Ascending aorta (tissue), 2 donors: ENCODE measurements around the gene CTDP1. TPM values are rescaled to one million over a fixed set of nuclear protein-coding genes. Genes with fewer than 3 reads are reported as not detected.
"Not testable (repeated sequence)": the region's sequence is repeated elsewhere in the genome, so short reads cannot be mapped to it uniquely, and the experiment has no call there.

Experiments
- DNase-seq, 2 donors: peaks; one replicate each; pipeline ENCODE4 v3.0.0-alpha.2; 2019; ENCODE audit warnings: low spot score in 2 of 2
- H3K27ac ChIP-seq, 2 donors: fragments of 200-600 bp; sonication (generic); one replicate each; pipeline ENCODE4 v1.5.1; 2016 to 2017; ENCODE audit warnings: mild to moderate bottlenecking in 1 of 2
- H3K27me3 ChIP-seq: fragments of 200-600 bp; sonication (generic); one replicate; pipeline ENCODE4 v1.5.1; 2017
- H3K36me3 ChIP-seq, 2 donors: fragments of 200-600 bp; sonication (generic); one replicate each; pipeline ENCODE4 v1.5.1; 2016
- H3K4me1 ChIP-seq, 2 donors: fragments of 200-600 bp; sonication (generic); one replicate each; pipeline ENCODE4 v1.5.1; 2016 to 2017; ENCODE audit warnings: mild to moderate bottlenecking in 1 of 2
- H3K4me3 ChIP-seq, 2 donors: fragments of 200-600 bp; sonication (generic); one replicate each; pipeline ENCODE4 v1.5.1; 2016 to 2017; ENCODE audit warnings: mild to moderate bottlenecking in 1 of 2
- H3K9me3 ChIP-seq, 2 donors: fragments of 200-600 bp; sonication (generic); one replicate each; pipeline ENCODE4 v1.5.1; 2016
- CTCF ChIP-seq, 3 experiments: fragments of 200-600 bp in 2 of 3; fragments of 450-650 bp in 1 of 3; sonication (generic) in 2 of 3; IDR thresholded peaks; one replicate each; pipeline ENCODE4 v1.5.1; 2016 to 2019; ENCODE audit warnings: antibody characterized with exemption in 3 of 3, mild to moderate bottlenecking in 1 of 3, moderate library complexity in 1 of 3
- intact Hi-C: fragments of 100-400 bp; cut with DNase I; formaldehyde crosslinking; loops from one replicate; pipeline ENCODE4 v1.15.1; 2023
- total RNA-seq: library from RNA; depleted of rRNA; stranded (reverse); fragments of >200 nt; gene quantifications from one replicate; pipeline ENCODE4 v1.1.0, GENCODE V29; 2016

CTDP1 gene
- total RNA-seq, 1 donor from 2014 or later, result 31.7 TPM

- Histone ChIP-seq H3K4me1 (no peaks in the 10 kb centered on the region), H3K27ac (no peak overlapping the region), H3K36me3 (peaks cover 43 to 64% of the 10 kb centered on the region in 2 donors), H3K9me3 (no peaks in the 10 kb centered on the region), H3K27me3 (no peaks in the 10 kb centered on the region), H3K4me3 (no peak overlapping the region)
- peak in 1 of 2 donors; percentile 59 for DNase-seq
- TF ChIP-seq CTCF (IDR thresholded peaks at IDR 0.05), result no peak
- intact Hi-C loops, result no loop called here
Measured at GRCh38 chr18:79750980-79751571, 71.5 kb downstream of the CTDP1 start.

GRCh38 chr18:79751918-79752578, 72.4 kb downstream of the CTDP1 start:
- DNase-seq, result peak in 1 of 2 donors; percentile 37
- H3K27me3 ChIP-seq, H3K4me3 ChIP-seq, intact Hi-C loops, H3K27ac ChIP-seq, H3K9me3 ChIP-seq, H3K4me1 ChIP-seq: not testable (repeated sequence)
- peaks cover 38 to 57% of the 10 kb centered on the region in 2 donors for H3K36me3 ChIP-seq

DNA sequence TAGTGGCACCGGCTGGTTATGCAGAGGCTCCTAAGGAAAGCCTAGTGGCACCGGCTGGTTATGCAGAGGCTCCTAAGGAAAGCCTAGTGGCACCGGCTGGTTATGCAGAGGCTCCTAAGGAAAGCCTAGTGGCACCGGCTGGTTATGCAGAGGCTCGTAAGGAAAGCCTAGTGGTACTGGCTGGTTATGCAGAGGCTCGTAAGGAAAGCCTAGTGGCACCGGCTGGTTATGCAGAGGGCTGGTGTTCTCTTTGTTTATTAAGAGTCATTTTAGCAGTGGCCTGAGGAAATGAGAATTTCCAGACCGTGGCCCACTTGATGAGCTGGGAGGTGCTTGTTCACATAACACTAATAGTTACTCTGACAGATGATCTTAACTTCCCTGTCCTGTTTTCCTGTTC, 73.3 kb downstream of the CTDP1 start:
- H3K27ac ChIP-seq, intact Hi-C loops, H3K27me3 ChIP-seq, H3K4me1 ChIP-seq, H3K9me3 ChIP-seq, H3K4me3 ChIP-seq, DNase-seq: not testable (repeated sequence)
- H3K36me3 ChIP-seq, result peaks cover 36 to 48% of the 10 kb centered on the region in 2 donors

GRCh38 chr18:79753391-79753851, 73.8 kb downstream of the CTDP1 start:
- Histone ChIP-seq H3K9me3 (peaks cover 0 to 8% of the 10 kb centered on the region in 2 donors), H3K36me3 (peaks cover 36 to 44% of the 10 kb centered on the region in 2 donors), H3K4me1 (no peaks in the 10 kb centered on the region), H3K27ac (no peak overlapping the region), H3K4me3 (no peak overlapping the region), H3K27me3 (no peaks in the 10 kb centered on the region)
- TF ChIP-seq CTCF (IDR thresholded peaks at IDR 0.05), result no peak
- DNase-seq, result peak in 1 of 2 donors; percentile 42
- intact Hi-C loops, result no loop called here

- H3K4me3 ChIP-seq, result no peak overlapping the region
- peaks cover 0 to 14% of the 10 kb centered on the region in 2 donors for H3K9me3 ChIP-seq
- intact Hi-C loops, result no loop called here
- DNase-seq, result peak in 1 of 2 donors; percentile 42
- H3K36me3 ChIP-seq, result peaks cover 36 to 41% of the 10 kb centered on the region in 2 donors
- TF ChIP-seq CTCF (IDR thresholded peaks at IDR 0.05), result no peak
- H3K27me3 ChIP-seq, result no peaks in the 10 kb centered on the region
- H3K4me1 ChIP-seq, result no peaks in the 10 kb centered on the region
- H3K27ac ChIP-seq, result no peak overlapping the region
Measured at GRCh38 chr18:79754022-79754761, 74.6 kb downstream of the CTDP1 start.

DNA sequence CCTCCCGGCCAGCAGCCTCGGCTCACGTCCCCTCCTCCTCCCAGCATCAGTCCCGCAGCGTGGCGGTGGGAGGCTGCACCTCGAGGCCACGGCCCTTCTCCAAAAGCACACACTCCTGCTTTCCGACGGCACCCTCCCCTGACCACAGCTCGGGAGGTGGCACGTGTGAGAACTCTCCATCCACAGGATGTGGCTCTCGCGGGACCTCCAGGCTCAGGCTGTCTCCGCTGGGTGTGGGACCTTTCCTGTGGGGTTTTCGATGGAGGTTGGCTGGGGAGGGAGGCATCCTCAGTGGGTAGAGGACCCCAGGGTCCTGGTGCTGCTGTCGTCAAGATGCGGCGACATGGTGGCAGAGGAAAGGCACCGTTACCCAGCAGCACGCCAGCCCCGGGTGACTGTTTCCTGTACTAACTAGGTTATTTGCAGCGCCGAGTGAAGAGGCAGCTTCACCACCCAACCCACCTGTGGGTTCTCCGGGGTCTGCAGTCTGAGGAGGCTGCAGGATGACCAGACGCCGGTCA, 75.3 kb downstream of the CTDP1 start:
- Histone ChIP-seq H3K4me3 (no peak overlapping the region), H3K9me3 (peaks cover 0 to 21% of the 10 kb centered on the region in 2 donors), H3K4me1 (no peaks in the 10 kb centered on the region), H3K27ac (no peak overlapping the region), H3K36me3 (peaks cover 31 to 36% of the 10 kb centered on the region in 2 donors), H3K27me3 (no peaks in the 10 kb centered on the region)
- TF ChIP-seq CTCF (IDR thresholded peaks at IDR 0.05), result no peak
- intact Hi-C loops, result no loop called here
- peak in 1 of 2 donors; percentile 58 for DNase-seq
